Activated T-helper 2 cell treated with anti-CD3 and anti-CD28 coated beads, Interferon-gamma antibody, Interleukin-2, Interleukin-4, amounts not matched to agents 10 μg/mL and 5 μg/mL and 100 μg/mL, durations not matched to agents 14 hours and 24 hours and 36 hours (primary cell): ENCODE data around the gene GNG5. TPM values are rescaled to one million over a fixed set of nuclear protein-coding genes. Genes with fewer than 3 reads are reported as not detected.
"Not testable (repeated sequence)": the region's sequence is repeated elsewhere in the genome, so short reads cannot be mapped to it uniquely, and the experiment has no call there.

ENCODE experiments used
- DNase-seq: peaks from one replicate; pipeline ENCODE4 v3.0.0; 2021; ENCODE audit warnings: low spot score
- H3K27ac Mint-ChIP-seq: one replicate; pipeline ENCODE4 v1.8.0; 2021; ENCODE audit warnings: mixed read lengths
- H3K27me3 Mint-ChIP-seq: one replicate; pipeline ENCODE4 v1.8.0; 2021; ENCODE audit warnings: low read depth, mixed read lengths
- H3K36me3 Mint-ChIP-seq: one replicate; pipeline ENCODE4 v1.8.0; 2021; ENCODE audit warnings: low read depth, mixed read lengths
- H3K4me1 Mint-ChIP-seq: one replicate; pipeline ENCODE4 v1.8.0; 2021; ENCODE audit warnings: low read depth, mixed read lengths
- H3K4me3 Mint-ChIP-seq: one replicate; pipeline ENCODE4 v1.8.0; 2021; ENCODE audit warnings: low read depth, mild to moderate bottlenecking, moderate library complexity, mixed read lengths
- H3K9me3 Mint-ChIP-seq: one replicate; pipeline ENCODE4 v1.8.0; 2021; ENCODE audit warnings: mixed read lengths
- intact Hi-C: fragments of 100-400 bp; cut with micrococcal nuclease; formaldehyde crosslinking; loops from one replicate; pipeline ENCODE4 v1.15.1; 2023
- total RNA-seq: library from RNA; stranded (reverse); gene quantifications from 2 replicates; pipeline ENCODE4 v1.2.3, GENCODE V29; 2022

The GNG5 gene
- total RNA-seq = 118 and 126 TPM in 2 replicates

DNA sequence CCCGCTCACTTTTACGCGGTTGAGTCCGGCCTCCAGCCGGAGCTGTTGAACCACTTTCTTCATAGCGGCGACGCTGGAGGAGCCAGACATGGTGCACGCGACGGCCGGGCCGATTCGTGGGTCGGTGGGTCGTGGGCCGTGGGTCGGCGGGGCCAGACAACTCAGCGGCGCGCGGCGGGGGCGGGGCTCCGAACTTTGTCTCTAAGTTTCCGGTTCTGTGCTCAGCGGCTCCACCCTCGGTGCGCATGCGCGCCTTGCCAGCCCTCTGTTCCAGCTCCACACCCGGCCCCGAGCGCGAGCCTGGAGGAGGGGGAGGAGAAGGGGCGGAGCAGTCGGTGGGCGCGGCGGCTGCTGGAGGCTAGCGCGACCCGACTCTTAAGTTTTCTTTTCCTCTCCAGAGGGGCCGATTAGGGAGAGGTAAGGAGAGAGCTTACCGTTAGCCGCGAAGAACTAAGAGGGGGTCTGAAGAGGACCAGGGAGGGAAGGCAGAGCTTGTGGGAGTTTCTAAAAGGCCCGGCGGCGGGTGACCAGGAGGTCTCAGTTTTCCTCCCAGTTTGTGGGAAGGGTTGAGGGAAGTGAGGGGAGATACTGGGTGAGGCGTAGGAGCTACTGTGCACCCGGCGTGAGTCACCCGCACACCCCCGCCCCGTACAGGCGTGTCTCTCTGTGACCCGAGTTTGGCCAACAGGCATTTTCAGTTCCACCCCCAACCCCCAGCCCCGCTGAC is at the start of gene GNG5, which contains the start of gene SPATA1:
Gene GNG5, minus strand, starts transcription at position 580 of the 727 bp plus-strand sequence. Its CDS starts 490 bp downstream, at position 90.
Gene SPATA1, plus strand, starts transcription at position 385 of the 727 bp plus-strand sequence. CDS start 9,974 bp downstream, outside the sequence.
- intact Hi-C loops = loop anchor here (1.0 to 10.0 kb wide), 8 partner anchors 63 to 771 kb away; partner anchors contain the start of genes BCL10 and CTBS
- Mint-ChIP-seq H3K4me3 (peak within 1 kb of the TSS; percentile 100), H3K36me3 (peaks cover 49% of the 10 kb centered on the region), H3K27ac (peak within 1 kb of the TSS; percentile 99), H3K27me3 (no peaks in the 10 kb centered on the region), H3K9me3 (peaks cover 14% of the 10 kb centered on the region), H3K4me1 (peaks cover 26% of the 10 kb centered on the region)
- peak; percentile 97 for DNase-seq

DNA sequence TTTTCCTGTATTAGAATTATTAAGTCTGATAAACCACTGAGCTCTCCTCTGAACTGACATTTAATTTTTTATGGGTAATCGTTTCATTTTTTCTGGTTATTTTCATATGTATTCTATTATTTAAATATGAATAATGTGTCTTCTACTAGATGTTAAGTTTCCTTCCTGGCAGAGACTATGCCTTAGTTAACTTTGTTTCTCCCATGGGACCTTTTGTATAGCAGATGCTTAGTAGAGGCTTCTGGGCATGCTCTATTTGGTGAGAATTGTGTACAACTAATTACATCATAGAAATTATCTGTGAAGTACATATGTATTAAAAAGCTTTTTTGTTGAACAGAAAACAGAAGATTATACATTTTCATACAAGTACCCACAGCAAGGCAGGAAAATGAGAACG is 44.4 kb upstream of the GNG5 start:
- intact Hi-C loops = no loop called here
- Mint-ChIP-seq H3K4me1 (no peaks in the 10 kb centered on the region), H3K27me3 (no peaks in the 10 kb centered on the region), H3K36me3 (peaks cover 6% of the 10 kb centered on the region), H3K27ac (no peak overlapping the region), H3K9me3 (no peaks in the 10 kb centered on the region), H3K4me3 (no peak overlapping the region)
- DNase-seq = no peak

DNA sequence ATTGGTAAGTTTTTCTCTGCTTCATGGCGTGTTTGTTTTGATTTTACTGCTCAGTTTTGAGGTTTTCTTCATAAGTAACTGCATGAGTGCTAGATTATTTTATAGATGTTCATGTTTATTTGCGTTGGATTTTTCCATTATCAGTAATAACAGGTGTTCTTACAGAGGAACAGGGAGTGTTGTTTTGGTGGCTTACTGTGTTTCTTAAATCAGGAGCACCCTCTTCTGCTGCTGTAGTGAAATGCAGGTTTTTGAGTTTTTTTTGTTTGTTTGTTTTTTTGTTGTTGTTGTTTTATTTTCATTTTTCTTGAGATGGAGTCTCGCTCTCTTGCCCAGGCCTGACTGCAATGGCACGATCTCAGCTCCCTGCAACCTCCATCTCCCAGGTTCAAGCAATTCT is 35.3 kb upstream of the GNG5 start:
- H3K4me1 Mint-ChIP-seq = peaks cover 27% of the 10 kb centered on the region
- H3K27me3 Mint-ChIP-seq = no peaks in the 10 kb centered on the region
- H3K36me3 Mint-ChIP-seq = peaks cover 27% of the 10 kb centered on the region
- H3K27ac Mint-ChIP-seq = no peak overlapping the region
- no peak overlapping the region for H3K4me3 Mint-ChIP-seq
- intact Hi-C loops = loop anchor here (2.0 kb wide), 2 partner anchors 31 to 99 kb away; no protein-coding TSS in a partner anchor
- DNase-seq = no peak
- H3K9me3 Mint-ChIP-seq = no peaks in the 10 kb centered on the region

- Mint-ChIP-seq H3K27ac (no peak overlapping the region), H3K36me3 (peaks cover 27% of the 10 kb centered on the region), H3K4me3 (no peak overlapping the region), H3K4me1 (peaks cover 29% of the 10 kb centered on the region), H3K9me3 (no peaks in the 10 kb centered on the region), H3K27me3 (no peaks in the 10 kb centered on the region)
- DNase-seq = no peak
- intact Hi-C loops = loop anchor here (2.0 kb wide), 2 partner anchors 32 to 98 kb away; no protein-coding TSS in a partner anchor
These were observed 34.4 kb upstream of the GNG5 start for GRCh38 chr1:84540759-84541158.

DNA sequence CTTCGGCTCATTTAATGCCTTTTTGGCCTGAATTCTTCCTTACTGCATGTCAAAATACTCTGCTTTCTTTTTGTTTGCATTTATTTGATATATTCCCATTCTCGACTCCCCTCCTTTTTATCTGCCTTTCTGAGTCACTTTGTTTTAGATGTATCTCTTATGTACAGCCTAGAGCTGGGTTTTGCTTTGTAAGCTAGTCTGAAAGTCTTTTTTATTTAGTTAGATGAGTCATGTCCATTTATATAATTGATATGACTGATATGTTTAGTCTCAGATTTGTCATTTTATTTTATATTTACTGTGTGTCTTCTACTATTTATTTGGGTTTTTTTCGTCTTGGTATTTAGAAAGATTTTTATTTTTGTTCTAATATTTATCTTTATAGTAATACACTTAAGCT is 33.6 kb upstream of the GNG5 start:
- no peak for DNase-seq
- H3K9me3 Mint-ChIP-seq = no peaks in the 10 kb centered on the region
- H3K36me3 Mint-ChIP-seq = peaks cover 27% of the 10 kb centered on the region
- H3K27ac Mint-ChIP-seq = no peak overlapping the region
- H3K4me3 Mint-ChIP-seq = no peak overlapping the region
- H3K4me1 Mint-ChIP-seq = peaks cover 32% of the 10 kb centered on the region
- no peaks in the 10 kb centered on the region for H3K27me3 Mint-ChIP-seq
- intact Hi-C loops = loop anchor here (2.0 kb wide), 2 partner anchors 33 to 97 kb away; no protein-coding TSS in a partner anchor

GRCh38 chr1:84538599-84538998 is 32.2 kb upstream of the GNG5 start:
- peaks cover 27% of the 10 kb centered on the region for H3K36me3 Mint-ChIP-seq
- H3K27ac Mint-ChIP-seq = no peak overlapping the region
- no peaks in the 10 kb centered on the region for H3K27me3 Mint-ChIP-seq
- intact Hi-C loops = no loop called here
- peaks cover 35% of the 10 kb centered on the region for H3K4me1 Mint-ChIP-seq
- no peaks in the 10 kb centered on the region for H3K9me3 Mint-ChIP-seq
- no peak overlapping the region for H3K4me3 Mint-ChIP-seq
- no peak for DNase-seq

DNA sequence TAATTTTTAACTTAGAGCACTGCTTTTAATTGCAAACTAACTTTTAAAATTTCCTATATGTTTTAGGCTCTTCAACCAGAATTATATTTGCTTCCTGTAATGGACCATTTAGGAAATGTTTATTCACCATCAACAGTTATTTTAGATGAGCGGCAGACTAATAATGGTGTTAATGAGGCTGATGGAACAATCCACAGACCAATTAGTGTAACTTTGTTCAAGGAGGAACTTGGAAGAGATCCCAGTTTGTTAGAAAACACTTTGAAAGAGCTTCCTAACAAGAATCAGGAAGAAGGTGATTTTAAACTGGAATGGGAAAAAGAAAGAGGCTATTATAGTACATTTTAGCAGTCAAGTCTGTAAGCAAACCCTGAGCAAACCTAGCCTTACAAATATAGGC is 19.4 kb upstream of the GNG5 start:
- Mint-ChIP-seq H3K27ac (no peak overlapping the region), H3K36me3 (peaks cover 8% of the 10 kb centered on the region), H3K9me3 (peaks cover 5% of the 10 kb centered on the region), H3K27me3 (no peaks in the 10 kb centered on the region), H3K4me1 (no peaks in the 10 kb centered on the region), H3K4me3 (no peak overlapping the region)
- no peak for DNase-seq
- intact Hi-C loops = no loop called here

GRCh38 chr1:84524590-84524989 is 18.2 kb upstream of the GNG5 start:
- H3K36me3 Mint-ChIP-seq = peaks cover 8% of the 10 kb centered on the region
- no peak overlapping the region for H3K4me3 Mint-ChIP-seq
- H3K27me3 Mint-ChIP-seq = no peaks in the 10 kb centered on the region
- H3K9me3 Mint-ChIP-seq = peaks cover 5% of the 10 kb centered on the region
- intact Hi-C loops = no loop called here
- H3K4me1 Mint-ChIP-seq = no peaks in the 10 kb centered on the region
- DNase-seq = no peak
- H3K27ac Mint-ChIP-seq = no peak overlapping the region

DNA sequence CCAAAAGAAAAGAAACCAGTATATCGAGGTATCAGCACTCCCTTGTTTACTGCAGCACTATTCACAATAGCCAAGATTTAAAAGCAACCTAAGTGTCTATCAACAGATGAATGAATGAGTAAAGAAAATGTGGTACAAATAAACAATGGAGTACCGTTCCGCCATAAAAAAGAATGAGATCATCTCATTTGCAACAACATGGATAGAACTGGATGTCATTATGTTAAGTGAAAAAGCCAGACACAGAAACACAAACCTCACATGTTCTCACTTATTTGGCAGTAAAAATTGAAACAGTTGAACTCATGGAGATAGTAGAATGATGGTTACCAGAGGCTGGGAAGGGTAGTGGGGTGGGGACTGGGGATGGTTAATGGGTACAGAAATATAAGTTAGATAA is 4.3 kb upstream of the GNG5 start:
- Mint-ChIP-seq H3K27me3 (no peaks in the 10 kb centered on the region), H3K27ac (no peak overlapping the region), H3K9me3 (peaks cover 14% of the 10 kb centered on the region), H3K4me1 (peaks cover 12% of the 10 kb centered on the region), H3K36me3 (peaks cover 17% of the 10 kb centered on the region), H3K4me3 (no peak overlapping the region)
- intact Hi-C loops = no loop called here
- DNase-seq = no peak

- H3K27ac Mint-ChIP-seq = no peak overlapping the region
- no peak overlapping the region for H3K4me3 Mint-ChIP-seq
- intact Hi-C loops = no loop called here
- peaks cover 21% of the 10 kb centered on the region for H3K36me3 Mint-ChIP-seq
- peaks cover 12% of the 10 kb centered on the region for H3K4me1 Mint-ChIP-seq
- no peak for DNase-seq
- no peaks in the 10 kb centered on the region for H3K27me3 Mint-ChIP-seq
- H3K9me3 Mint-ChIP-seq = peaks cover 14% of the 10 kb centered on the region
These were observed 3.8 kb upstream of the GNG5 start for GRCh38 chr1:84510165-84510564.

DNA sequence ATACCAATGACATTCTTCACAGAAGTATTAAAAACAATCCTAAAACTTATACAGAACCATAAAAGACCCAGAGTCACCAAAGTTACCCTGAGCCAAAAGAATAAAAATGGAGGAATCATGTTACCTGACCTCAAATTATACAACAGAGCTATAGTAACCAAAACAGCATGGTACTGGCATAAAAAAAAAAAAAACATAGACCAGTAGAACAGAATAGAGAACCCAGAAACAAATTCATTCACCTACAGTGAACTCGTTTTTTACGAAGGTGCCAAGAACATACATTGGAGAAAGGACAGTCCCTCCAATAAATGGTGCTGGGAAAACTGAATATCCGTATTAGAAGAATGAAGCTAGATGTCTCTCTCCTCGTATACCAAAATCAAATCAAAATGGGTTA is 2.6 kb upstream of the GNG5 start:
- intact Hi-C loops = loop anchor here (5.0 to 10.0 kb wide), 2 partner anchors 214 to 768 kb away; partner anchors contain the start of gene BCL10
- no peak for DNase-seq
- Mint-ChIP-seq H3K27ac (no peak overlapping the region), H3K36me3 (peaks cover 31% of the 10 kb centered on the region), H3K27me3 (no peaks in the 10 kb centered on the region), H3K4me1 (peaks cover 19% of the 10 kb centered on the region), H3K9me3 (peaks cover 14% of the 10 kb centered on the region), H3K4me3 (no peak overlapping the region)

GRCh38 chr1:84508510-84508909 is 2.1 kb upstream of the GNG5 start:
- intact Hi-C loops = loop anchor here (5.0 to 10.0 kb wide), 2 partner anchors 214 to 769 kb away; partner anchors contain the start of gene BCL10
- Mint-ChIP-seq H3K27me3 (no peaks in the 10 kb centered on the region), H3K36me3 (peaks cover 33% of the 10 kb centered on the region), H3K4me3 (peak overlapping the region; percentile 33), H3K27ac (no peak overlapping the region), H3K4me1 (peaks cover 24% of the 10 kb centered on the region), H3K9me3 (peaks cover 14% of the 10 kb centered on the region)
- DNase-seq = no peak

DNA sequence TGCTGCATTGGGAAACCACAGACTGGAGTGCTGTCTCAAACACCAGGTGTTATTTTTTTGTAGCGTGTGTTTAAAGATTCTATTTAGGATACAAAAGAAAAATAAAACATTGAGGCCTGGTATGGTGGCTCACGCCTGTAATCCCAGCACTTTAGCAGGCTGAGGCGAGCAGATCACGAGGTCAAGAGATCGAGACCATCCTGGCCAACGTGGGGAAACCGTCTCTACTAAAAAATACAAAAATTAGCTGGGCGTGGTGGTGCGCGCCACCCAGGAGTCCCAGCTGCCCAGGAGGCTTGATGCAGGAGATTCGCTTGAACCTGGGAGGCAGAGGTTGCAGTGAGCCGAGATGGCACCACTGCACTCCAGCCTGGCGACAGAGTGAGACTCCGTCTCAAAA is 1.5 kb upstream of the GNG5 start:
- not testable (repeated sequence) for H3K27me3 Mint-ChIP-seq, H3K4me3 Mint-ChIP-seq, DNase-seq, H3K27ac Mint-ChIP-seq
- H3K36me3 Mint-ChIP-seq = peaks cover 37% of the 10 kb centered on the region
- H3K4me1 Mint-ChIP-seq = peaks cover 25% of the 10 kb centered on the region
- intact Hi-C loops = loop anchor here (2.0 to 10.0 kb wide), 4 partner anchors 65 to 769 kb away; partner anchors contain the start of gene BCL10
- H3K9me3 Mint-ChIP-seq = peaks cover 14% of the 10 kb centered on the region
